GM21390 (cell line): ENCODE measurements around the gene FYB1.
A peak's percentile ranks its signal among the peaks of the same experiment; 100 is the strongest.
"Not testable (repeated sequence)": the region's sequence is repeated elsewhere in the genome, so short reads cannot be mapped to it uniquely, and the experiment has no call there.

ENCODE experiments used
- ATAC-seq: cut with Tn5 transposase; IDR thresholded peaks from one replicate; pipeline ENCODE4 v1.9.1; 2021; ENCODE audit not compliant: unreplicated experiment

Gene FYB1, protein sequence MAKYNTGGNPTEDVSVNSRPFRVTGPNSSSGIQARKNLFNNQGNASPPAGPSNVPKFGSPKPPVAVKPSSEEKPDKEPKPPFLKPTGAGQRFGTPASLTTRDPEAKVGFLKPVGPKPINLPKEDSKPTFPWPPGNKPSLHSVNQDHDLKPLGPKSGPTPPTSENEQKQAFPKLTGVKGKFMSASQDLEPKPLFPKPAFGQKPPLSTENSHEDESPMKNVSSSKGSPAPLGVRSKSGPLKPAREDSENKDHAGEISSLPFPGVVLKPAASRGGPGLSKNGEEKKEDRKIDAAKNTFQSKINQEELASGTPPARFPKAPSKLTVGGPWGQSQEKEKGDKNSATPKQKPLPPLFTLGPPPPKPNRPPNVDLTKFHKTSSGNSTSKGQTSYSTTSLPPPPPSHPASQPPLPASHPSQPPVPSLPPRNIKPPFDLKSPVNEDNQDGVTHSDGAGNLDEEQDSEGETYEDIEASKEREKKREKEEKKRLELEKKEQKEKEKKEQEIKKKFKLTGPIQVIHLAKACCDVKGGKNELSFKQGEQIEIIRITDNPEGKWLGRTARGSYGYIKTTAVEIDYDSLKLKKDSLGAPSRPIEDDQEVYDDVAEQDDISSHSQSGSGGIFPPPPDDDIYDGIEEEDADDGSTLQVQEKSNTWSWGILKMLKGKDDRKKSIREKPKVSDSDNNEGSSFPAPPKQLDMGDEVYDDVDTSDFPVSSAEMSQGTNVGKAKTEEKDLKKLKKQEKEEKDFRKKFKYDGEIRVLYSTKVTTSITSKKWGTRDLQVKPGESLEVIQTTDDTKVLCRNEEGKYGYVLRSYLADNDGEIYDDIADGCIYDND

DNA sequence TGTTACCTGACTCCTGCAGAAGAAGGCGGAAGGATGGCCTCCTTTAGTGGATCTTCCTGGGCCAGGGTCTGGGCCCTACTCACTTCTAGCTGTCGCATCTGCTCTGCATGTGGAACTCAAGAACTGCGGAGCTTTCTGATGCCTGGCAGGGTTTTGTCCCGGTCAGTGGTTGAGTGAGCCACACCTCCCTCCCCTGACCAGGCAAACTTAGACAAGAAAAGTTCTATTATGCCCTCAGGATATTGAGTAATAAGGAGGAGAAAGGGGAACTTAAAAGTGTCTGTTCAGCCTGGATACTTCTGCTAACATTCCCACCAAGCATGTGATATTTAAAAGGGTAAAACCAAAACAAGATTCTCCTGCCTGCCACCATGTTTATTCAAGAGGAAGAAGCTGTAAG is at the start of gene FYB1:
Gene FYB1 (minus strand): TSS at position 127 of the 400 bp plus-strand sequence. CDS start 16,603 bp downstream, outside the sequence.
- ATAC-seq = no peak

DNA sequence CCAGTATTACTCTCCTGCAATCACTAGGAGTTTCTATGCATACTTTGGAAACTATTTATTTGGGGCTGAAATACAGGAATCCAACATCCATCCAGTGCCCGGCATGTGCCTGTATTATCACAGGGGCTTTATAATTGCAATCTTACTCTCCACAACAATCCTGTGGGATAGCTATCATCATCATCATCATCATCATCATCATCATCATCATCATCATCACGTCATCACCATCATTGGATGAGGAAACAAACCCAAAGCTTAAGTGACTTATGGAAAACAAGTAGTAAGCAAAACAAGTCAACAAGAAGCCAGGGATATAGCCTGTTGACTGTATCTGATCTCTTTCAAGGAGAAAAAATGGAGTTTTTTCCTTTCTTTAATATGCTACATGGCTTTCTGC is 47.8 kb upstream of the FYB1 start:
- no peak for ATAC-seq

DNA sequence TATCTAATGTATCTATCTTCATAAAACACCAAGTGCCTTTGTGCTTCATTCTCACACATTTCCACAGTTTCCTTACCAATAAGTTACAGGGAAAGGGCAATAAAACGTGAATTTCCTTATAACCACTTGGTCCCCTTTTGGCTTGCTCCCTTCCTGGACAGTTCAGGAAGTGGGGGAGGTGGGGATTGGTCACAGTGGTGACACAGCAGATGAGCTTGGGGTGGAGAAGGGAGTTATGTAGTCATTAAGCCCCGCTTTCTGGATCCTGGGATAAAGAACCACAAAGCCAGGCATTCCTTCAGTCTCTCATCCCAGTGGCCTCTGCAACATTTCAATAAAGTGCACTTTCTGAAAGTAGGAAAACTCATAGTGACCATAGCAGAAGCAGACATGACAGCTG is 47.1 kb upstream of the FYB1 start:
- no peak for ATAC-seq

DNA sequence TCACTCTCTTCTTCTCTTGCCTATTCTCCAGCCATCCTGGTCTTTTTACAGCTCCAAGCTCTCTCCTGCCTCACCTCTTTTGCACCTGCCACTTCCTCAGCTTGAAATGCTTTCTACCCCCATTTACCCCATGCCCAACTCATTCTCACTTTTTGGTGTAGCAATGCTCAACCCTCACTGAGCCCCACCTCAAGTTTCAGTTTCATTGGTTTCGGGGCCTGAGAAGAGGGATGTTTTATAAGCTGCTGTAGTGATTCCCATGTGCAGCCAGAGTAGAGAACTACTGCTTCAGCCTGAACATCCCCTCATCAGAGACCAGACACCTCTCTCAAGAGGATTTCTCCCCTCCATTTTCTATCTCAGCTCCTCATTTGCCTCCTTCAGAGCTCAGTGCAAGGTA is 45.2 kb upstream of the FYB1 start:
- ATAC-seq = peak; percentile 99

DNA sequence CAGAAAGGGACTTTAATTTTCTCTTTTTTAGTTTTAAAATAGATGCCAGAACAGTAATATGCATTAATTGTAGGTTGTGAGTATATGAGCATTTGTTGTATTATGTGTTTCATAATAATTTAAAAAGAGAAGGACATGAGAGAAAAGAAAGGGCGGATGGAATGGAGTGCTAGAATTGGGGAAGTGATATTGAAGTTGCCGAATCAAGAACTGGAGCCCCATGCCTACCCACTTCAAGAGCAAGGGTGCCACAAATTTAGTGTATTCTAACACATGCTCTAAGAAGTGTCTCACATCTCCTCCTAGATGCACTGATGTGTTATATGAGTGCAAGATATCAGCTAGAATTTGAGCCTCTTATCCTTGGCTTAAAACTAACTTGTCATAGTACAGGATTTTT is 43.6 kb upstream of the FYB1 start:
- no peak for ATAC-seq

DNA sequence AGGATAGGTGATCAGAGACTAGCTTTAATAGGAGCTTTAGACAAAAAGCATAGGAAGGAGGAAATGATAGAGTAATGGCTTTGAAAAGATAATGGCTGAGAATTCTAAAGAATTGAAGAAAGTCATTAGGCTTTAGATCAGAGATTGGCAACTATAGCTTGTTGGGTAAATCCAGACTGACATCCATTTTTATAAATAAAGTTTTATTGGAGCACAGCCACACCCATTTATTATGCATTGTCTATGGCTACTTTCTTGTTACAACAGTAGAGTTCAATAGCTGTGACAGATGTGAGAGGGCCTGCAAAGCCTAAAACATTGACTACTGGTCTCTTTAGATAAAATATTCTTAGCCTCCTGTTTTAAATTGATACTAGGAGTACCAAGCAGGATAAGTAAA is 40.7 kb upstream of the FYB1 start:
- ATAC-seq = no peak

DNA sequence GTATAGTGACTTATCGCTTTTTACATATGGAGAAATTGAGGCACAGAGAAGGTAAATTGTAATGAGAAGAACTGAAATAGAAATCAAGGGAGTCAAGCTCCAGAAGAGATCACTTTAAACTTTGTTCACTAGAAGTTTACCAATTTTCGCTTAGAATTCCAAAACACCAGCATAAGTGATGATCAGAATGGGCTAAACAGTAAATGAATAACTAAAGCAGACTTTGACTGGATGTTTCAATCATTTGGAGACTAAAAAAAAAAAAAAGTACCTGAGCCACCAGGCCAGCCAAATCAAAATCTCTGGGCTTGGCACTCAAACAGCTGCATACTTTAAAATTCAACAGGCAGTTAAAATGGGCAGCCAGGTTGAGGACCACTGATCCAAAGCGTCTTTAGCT is 38.2 kb upstream of the FYB1 start:
- no peak for ATAC-seq

DNA sequence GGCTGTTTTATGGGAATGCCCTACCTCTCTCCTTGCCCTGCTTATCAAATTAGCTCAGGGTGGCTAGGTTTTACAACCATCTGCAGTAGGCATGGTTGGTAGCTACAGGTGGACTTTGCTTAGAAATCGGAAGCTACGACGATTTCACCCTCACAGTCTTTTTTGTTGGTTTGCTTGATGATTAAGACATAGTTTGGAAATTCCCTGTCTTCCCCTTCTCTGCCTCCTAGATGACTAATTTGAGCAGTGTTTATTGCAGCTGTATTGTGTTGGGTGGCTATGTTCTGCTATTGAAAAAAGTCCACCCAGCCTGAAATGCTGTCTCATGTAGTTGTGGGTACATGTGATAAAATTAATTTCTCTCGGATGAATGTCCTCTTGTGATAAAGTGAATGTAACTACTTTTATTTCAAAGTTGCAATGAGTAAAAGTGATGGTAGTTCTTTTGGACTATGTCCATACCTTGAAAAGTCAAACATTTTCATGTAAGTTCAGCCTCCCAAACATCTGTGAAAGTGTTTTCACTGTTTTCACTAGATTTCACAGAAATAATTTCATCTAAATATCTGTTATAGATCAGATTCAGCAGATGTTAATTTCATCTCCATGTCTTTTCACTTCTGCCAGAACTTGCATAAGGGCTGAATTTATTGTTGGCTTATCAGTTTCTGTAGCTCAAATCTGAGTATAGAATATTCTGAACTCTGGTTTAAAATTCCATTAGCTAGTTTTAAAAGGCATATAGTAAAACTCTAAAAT is 37.3 kb upstream of the FYB1 start:
- ATAC-seq = no peak

DNA sequence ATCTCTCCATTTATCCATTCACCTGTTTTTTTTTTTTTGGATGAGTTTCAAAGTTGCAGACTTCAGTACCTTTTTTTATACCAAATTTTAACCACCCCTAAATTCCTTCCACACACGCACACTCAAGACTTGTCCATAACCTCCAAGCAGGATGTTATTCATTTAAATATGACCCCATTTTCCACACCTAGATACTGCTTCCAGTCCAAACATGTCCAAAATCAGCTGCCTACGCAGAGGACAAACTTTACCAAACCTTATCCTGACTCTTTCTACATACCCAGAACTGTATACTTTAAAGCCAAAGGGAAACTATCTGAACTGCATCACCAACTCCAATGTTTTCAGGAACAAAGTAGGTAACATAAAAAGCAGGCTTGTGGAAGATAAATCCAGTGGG is 36.0 kb upstream of the FYB1 start:
- ATAC-seq = no peak

DNA sequence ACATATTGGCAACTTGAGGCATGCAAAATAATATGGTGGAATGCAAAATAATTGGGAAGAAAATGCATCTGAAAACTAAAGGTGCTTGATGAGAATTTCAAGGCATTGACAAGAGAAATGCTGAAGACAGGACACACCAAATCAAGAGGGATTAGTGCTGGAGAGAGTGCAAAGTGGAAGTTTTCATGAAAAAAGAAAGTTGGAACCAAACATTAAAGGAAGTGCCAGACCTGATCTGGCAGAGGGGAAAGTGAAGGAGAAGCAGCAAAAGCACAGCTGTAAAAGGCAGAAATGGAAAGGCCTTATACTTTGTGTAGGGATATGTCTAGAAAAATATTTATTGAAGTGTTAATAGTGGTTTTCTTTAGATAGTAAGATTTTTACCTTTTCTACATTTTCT is 35.3 kb upstream of the FYB1 start:
- ATAC-seq = no peak

DNA sequence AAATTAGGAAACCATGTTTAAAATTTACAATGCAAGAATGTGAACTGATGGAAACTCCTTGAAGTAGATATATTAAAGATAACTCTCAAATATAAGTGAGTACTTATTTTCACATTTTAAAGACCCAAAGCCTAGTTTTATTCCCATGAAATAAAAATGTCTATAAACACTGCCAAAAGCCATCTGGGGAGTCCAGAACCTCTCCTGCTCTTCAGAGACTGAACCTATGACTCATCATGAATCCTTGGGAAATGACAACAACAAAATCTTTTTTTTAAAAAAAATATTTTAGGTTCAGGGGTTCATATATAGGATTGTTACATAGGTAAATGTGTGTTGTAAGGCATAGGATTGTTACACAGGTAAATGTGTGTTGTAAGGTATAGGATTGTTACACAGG is 33.8 kb upstream of the FYB1 start:
- no peak for ATAC-seq

DNA sequence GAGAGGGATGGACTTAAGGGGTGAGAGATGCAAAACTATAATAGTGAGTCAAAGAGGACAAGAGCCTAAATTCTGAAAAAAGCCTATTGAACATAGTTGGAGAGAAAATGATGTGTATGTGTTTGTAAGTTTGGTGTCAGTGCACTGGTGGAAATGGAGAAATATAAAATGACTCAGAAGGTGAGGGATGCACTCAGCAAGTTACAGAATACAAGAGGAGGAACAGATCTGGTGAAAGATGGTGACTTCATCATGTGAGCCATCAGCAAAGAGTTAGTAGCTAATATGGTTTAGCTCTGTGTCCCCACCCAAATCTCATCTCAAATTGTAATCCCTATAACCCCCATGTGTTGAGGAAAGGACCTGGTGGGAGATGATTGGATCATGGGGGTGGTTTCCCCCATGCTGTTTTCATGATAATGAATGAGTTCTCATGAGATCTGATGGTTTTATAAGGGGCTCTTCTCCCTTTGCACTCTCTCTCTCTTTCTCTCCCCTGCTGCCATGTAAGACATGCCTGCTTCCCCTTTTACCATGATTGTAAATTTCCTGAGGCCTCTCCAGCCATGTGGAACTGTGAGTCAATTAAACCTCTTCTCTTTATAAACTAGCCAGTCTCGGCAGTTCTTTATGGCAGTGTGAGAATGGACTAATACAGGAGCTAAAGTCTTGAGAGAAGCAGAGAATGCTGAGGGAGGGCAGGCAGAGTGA is 30.4 kb upstream of the FYB1 start:
- no peak for ATAC-seq

DNA sequence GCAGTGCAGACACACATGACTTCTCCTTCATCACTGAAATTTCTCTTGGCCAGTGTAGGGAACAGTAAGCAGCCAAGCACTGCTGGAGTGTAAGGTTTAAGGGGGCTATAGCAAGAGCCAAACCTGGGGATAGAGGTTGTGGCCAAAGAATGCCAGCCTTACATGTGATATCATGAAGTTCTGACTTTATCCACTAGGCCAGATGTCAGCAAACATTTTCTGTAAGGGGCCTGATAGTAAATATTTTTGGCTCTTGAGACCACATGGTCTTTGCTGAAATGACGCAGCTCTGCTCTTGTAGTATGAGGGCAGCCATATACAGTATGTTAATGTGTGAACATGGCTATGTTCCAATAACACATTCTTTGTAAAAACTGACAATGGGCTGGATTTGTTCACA is 29.7 kb upstream of the FYB1 start:
- ATAC-seq = no peak

DNA sequence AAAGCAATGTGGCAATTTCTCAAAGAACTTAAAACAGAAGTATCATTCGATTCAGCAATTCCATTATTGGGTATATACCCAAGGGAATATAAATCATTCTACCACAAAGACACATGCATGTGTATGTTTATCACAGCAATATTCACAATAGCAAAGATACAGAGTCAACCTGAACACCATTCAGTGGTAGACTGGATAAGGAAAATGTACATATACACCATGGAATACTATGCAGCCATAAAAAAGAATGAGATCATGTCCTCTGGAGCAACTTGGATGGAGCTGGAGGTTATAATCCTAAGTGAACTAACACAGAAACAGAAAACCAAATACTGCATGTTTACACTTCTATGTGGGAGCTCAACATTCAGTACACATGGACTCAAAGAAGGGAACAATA is 21.4 kb upstream of the FYB1 start:
- no peak for ATAC-seq

DNA sequence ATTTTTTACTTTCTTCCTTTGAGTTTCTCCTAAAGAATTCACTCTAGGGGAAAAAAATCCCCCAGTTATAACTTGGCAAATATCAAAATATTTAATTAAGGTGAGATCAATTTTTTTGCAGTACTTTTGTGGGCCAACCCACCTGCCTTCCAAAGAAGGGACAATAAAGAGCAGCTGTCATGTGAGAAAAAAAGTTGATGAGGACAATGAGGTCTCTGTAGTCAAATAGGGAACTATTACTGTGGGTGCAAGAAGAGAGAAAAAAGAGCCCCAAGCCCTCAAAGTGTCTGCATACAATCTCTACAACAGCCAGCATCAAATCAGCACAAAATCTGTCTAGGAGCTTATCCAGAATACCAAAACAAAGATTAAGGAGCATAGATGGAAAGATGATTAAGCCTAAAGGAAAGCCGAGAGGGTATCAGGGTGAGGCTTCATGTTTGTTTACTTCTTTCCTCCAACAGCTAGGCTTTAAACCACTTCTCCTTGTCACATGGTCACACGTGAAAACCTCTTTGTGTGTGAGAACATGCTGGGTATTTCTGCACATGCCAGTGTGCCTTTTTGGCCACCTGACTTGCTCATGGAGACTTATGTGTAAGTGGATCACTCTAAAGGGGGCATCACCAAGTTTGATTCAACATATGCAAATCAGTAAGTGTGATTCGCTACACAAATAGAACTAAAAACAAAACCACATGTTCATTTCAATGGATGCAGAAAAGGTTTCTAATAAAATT is 19.2 kb upstream of the FYB1 start:
- no peak for ATAC-seq

DNA sequence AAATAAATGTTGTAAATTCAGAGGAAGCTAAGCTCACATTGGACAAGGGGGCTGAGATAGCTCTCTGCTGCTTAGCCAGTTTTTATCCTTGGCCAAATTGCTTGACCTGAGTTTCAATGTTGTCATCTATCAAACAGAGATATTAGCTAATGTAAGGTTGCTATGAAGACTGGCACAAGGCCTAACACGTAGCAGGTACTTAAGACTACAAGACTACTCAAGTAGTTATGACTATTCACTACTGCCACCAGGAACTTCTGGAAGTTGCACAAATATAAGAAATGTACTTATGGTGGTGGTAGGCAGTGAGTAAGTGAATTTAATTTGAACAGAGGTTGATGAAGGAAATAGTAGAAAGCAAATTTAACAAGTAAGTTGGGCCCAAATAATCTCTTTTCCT is 17.4 kb upstream of the FYB1 start:
- no peak for ATAC-seq

DNA sequence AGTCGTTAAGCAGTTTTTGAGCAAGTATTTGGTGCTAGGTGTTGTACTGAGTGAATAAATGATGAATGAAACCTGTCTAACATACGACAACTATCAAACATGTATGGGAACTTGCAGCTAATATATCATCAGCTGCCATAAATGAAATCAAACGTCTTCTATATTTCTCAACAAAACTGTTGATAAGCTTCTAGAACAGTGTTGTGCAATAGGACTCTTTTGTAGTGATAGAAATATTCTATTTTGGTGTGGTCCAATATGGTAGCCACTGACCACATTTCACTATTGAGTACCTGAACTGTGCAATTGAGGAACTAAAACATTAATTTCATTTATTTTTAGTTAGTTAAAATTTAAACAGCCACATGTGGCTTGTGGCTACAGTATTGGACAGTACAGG is 16.3 kb upstream of the FYB1 start:
- ATAC-seq = no peak

DNA sequence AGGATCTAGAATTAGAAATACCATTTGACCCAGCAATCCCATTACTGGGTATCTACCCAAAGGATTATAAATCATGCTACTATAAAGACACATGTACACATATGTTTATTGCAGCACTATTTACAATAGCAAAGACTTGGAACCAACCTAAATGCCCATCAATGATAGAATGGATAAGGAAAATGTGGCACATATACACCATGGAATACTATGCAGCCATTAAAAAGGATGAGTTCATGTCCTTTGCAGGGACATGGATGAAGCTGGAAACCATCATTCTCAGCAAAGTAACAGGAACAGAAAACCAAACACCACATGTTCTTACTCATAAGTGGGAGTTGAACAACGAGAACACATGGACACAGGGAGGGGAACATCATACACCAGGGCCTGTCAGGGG is 15.1 kb upstream of the FYB1 start:
- not testable (repeated sequence) for ATAC-seq

DNA sequence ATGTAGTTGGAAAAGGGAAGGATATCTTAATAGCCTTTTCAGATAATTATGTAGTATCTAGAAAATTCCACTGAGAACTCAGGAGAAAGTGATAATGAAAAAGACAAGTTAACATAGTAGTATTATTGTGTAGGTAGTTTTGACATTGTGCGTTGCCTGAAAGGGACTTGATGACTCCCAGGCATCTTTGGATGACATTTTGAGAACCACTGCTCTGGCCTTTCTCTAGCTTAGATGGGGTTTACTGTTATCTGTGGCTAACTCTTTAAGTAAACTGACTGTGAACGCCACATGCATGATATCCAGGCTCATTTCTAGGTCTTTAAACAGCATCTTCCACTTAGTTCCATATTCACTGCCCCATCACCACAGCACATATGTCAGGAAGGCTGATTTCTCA is 14.4 kb upstream of the FYB1 start:
- no peak for ATAC-seq
